Limb (tissue), 2 donors: Measurements from ENCODE around the gene PIP4K2C.
"Not testable (repeated sequence)": the region's sequence is repeated elsewhere in the genome, so short reads cannot be mapped to it uniquely, and the experiment has no call there.

ENCODE experiments used
- DNase-seq, 2 donors: peaks; one replicate each; pipeline ENCODE4 v3.0.0-alpha.2; 2016; ENCODE audit errors: extremely low spot score in 2 of 2

PIP4K2C gene

GRCh38 chr12:57609781-57610553 lies 19.0 kb downstream of the PIP4K2C start:
- DNase-seq, result peak in 1 of 2 donors; percentile 32

- DNase-seq, result no peak
Observed at GRCh38 chr12:57610554-57611107, 19.6 kb downstream of the PIP4K2C start.

- peak; percentile 87 to 89 for DNase-seq
Observed at GRCh38 chr12:57611108-57611826, 20.3 kb downstream of the PIP4K2C start, which contains the start of gene ARHGEF25. TSS of gene ARHGEF25 (plus strand) at chr12:57611435. CDS start at chr12:57611895, 460 bp downstream.

- no peak for DNase-seq
Observed at GRCh38 chr12:57611827-57612710, 21.1 kb downstream of the PIP4K2C start.

- DNase-seq, result no peak
Observed at GRCh38 chr12:57612711-57613426, 21.9 kb downstream of the PIP4K2C start.

GRCh38 chr12:57613427-57614109 lies 22.6 kb downstream of the PIP4K2C start:
- DNase-seq, result no peak

GRCh38 chr12:57614178-57614947 lies 23.4 kb downstream of the PIP4K2C start:
- no peak for DNase-seq

- no peak for DNase-seq
Observed at GRCh38 chr12:57614948-57615500, 24.0 kb downstream of the PIP4K2C start.

- DNase-seq, result no peak
Observed at GRCh38 chr12:57615637-57616036, 24.6 kb downstream of the PIP4K2C start.

- no peak for DNase-seq
Observed at GRCh38 chr12:57616383-57617101, 25.6 kb downstream of the PIP4K2C start.

- DNase-seq, result no peak
Observed at GRCh38 chr12:57617942-57618341, 26.9 kb downstream of the PIP4K2C start.

- not testable (repeated sequence) for DNase-seq
Observed at GRCh38 chr12:57618431-57618830, 27.4 kb downstream of the PIP4K2C start.

GRCh38 chr12:57618966-57619433 lies 28.0 kb downstream of the PIP4K2C start:
- DNase-seq, result no peak

- DNase-seq, result no peak
Observed at GRCh38 chr12:57619434-57620244, 28.6 kb downstream of the PIP4K2C start.

- no peak for DNase-seq
Observed at GRCh38 chr12:57620245-57620935, 29.4 kb downstream of the PIP4K2C start.

- DNase-seq, result no peak
Observed at GRCh38 chr12:57620936-57621496, 30.0 kb downstream of the PIP4K2C start.
